HG02852 (cell line): ENCODE results near the gene PINLYP.

Experiments used
- ATAC-seq: cut with Tn5 transposase; IDR thresholded peaks from one replicate; pipeline ENCODE4 v1.9.1; 2021; ENCODE audit warnings: mild to moderate bottlenecking, moderate library complexity; ENCODE audit not compliant: unreplicated experiment

Gene PINLYP

GRCh38 chr19:43575156-43575950 is at the start of gene PINLYP, which contains the start of gene XRCC1:
PINLYP (plus strand) TSS chr19:43575801; CDS start chr19:43577192, 1,391 bp downstream.
XRCC1 (minus strand) TSS chr19:43575527; CDS start chr19:43575458, 69 bp downstream.
- ATAC-seq: peak; percentile 97

GRCh38 chr19:43525836-43526771 is 49.5 kb upstream of the PINLYP start:
- ATAC-seq: no peak

GRCh38 chr19:43526884-43527859 is 48.4 kb upstream of the PINLYP start, which contains the start of gene ETHE1:
ETHE1 (minus strand) TSS chr19:43527201; CDS start chr19:43527177, 24 bp downstream.
- peak; percentile 65 for ATAC-seq

GRCh38 chr19:43527860-43528622 is 47.6 kb upstream of the PINLYP start:
- no peak for ATAC-seq

GRCh38 chr19:43532571-43532961 is 43.0 kb upstream of the PINLYP start:
- no peak for ATAC-seq

GRCh38 chr19:43532962-43533545 is 42.5 kb upstream of the PINLYP start, which contains the start of gene ZNF575:
ZNF575 (plus strand) TSS chr19:43533188; CDS start chr19:43534423, 1,235 bp downstream.
- ATAC-seq: peak; percentile 51

GRCh38 chr19:43533546-43534304 is 41.9 kb upstream of the PINLYP start:
- ATAC-seq: peak; percentile 63

GRCh38 chr19:43534305-43534815 is 41.2 kb upstream of the PINLYP start:
- ATAC-seq: no peak

- ATAC-seq: no peak
Measured at GRCh38 chr19:43534816-43535761, 40.5 kb upstream of the PINLYP start.

GRCh38 chr19:43538922-43539321 is 36.7 kb upstream of the PINLYP start:
- ATAC-seq: no peak

GRCh38 chr19:43540381-43540780 is 35.2 kb upstream of the PINLYP start:
- no peak for ATAC-seq

GRCh38 chr19:43541920-43542650 is 33.5 kb upstream of the PINLYP start:
- ATAC-seq: no peak

- ATAC-seq: no peak
Measured at GRCh38 chr19:43544077-43544476, 31.5 kb upstream of the PINLYP start.

- ATAC-seq: no peak
Measured at GRCh38 chr19:43545276-43545675, 30.3 kb upstream of the PINLYP start.

- no peak for ATAC-seq
Measured at GRCh38 chr19:43545981-43546380, 29.6 kb upstream of the PINLYP start.

- ATAC-seq: no peak
Measured at GRCh38 chr19:43546581-43546980, 29.0 kb upstream of the PINLYP start.
